Memory B cell (primary cell): ENCODE measurements around the gene GPS1.

ENCODE experiments used
- ATAC-seq: fragments of 150-1000 bp; cut with Tn5 transposase; 2 replicates; pipeline ENCODE4 v1.10.0; 2021; ENCODE audit warnings: low read depth, mild to moderate bottlenecking, moderate library complexity
- DNase-seq, 2 donors: peaks; one replicate each; pipeline ENCODE4 v3.0.0; 2022; ENCODE audit warnings: low spot score in 2 of 2
- H3K27ac Mint-ChIP-seq: one replicate; pipeline ENCODE4 v1.8.0; 2022; ENCODE audit warnings: mild to moderate bottlenecking, moderate library complexity, mixed read lengths
- H3K27me3 Mint-ChIP-seq: one replicate; pipeline ENCODE4 v1.8.0; 2022; ENCODE audit warnings: mixed read lengths
- H3K36me3 Mint-ChIP-seq: one replicate; pipeline ENCODE4 v1.8.0; 2022; ENCODE audit warnings: mild to moderate bottlenecking, mixed read lengths
- H3K4me1 Mint-ChIP-seq: one replicate; pipeline ENCODE4 v1.8.0; 2022; ENCODE audit warnings: mixed read lengths
- H3K4me3 Mint-ChIP-seq: one replicate; pipeline ENCODE4 v1.8.0; 2022; ENCODE audit warnings: mild to moderate bottlenecking, moderate library complexity, mixed read lengths
- H3K9me3 Mint-ChIP-seq: one replicate; pipeline ENCODE4 v1.8.0; 2022; ENCODE audit warnings: mixed read lengths

The GPS1 gene

DNA sequence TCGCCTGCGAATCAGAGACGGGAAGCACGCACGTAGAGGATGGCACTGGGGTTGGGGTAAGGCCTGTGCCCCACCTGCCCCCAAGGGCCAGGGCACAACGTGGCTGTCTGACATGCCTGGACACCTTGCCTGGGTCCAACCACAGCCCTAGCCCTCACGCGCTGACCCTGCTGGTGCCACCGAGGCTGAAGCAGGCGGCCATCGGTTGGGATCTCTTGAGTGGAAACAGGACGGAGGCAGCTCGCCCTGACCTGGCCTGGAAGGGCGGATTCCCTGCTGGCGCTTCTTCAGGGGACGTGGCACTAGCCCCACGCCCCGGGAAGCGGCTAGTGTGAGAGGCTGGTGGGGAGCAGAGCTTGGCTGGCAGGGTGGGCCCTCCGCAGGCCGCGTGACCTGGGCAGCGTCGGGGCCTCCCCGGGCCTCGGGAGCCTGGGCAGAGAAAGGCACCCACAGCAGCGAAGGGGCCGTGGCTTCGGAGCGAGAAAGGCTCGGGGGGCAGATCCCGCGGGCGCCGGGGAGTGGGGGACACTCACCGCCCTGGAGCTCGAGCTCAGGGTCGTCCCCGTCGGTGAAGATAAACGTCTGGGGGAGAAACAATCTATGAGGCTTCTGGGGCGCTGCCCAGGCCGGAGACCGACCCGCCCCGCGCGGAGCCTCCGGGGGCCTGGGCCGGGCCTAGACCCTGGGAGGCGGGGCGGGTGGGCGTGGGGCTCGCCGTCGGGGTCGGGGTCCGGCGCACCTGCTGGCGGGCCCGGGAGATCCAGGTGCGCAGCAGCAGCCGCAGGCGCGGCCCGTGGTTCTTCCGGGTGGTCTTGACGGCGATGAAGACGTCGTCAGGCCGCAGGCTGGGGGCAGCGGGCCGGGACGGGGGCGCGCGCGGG lies 697 bp upstream of the GPS1 start:
- H3K9me3 Mint-ChIP-seq = no peaks in the 10 kb centered on the region
- H3K27ac Mint-ChIP-seq = peak overlapping the region; percentile 86
- ATAC-seq = peak; percentile 12

DNA sequence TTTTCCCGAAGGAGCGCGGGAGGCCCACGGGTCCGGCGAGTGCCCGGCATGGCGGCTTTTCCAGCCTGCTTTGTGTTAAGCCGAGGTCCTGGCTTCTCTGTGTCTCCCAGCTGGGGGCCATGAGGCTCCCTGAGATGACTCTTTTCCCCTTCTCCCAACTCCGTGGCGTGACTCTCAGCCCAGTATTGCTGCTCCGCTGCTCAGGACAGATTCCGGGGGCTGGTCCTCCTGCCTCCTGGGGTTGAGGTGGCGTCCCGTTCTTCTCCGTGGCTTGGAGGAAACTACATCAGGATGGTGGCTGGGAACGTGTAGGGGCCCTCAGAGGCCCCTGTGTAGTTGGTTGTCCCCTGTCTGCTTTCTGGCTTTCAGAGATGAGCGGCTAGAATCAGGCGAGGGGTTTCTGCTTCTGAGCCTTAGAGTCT lies 951 bp downstream of the GPS1 start:
- ATAC-seq (no peak), DNase-seq (no peak)
- Mint-ChIP-seq H3K9me3 (no peaks in the 10 kb centered on the region), H3K4me3 (peak overlapping the region; percentile 66), H3K4me1 (peaks cover 8% of the 10 kb centered on the region), H3K36me3 (peaks cover 6% of the 10 kb centered on the region), H3K27ac (no peak overlapping the region), H3K27me3 (no peaks in the 10 kb centered on the region)

More for the DNA sequence above, 697 bp upstream of the GPS1 start:
- Mint-ChIP-seq H3K4me3 (peak overlapping the region; percentile 92), H3K27me3 (no peaks in the 10 kb centered on the region), H3K4me1 (peaks cover 8% of the 10 kb centered on the region), H3K36me3 (peaks cover 10% of the 10 kb centered on the region)
- no peak for DNase-seq

DNA sequence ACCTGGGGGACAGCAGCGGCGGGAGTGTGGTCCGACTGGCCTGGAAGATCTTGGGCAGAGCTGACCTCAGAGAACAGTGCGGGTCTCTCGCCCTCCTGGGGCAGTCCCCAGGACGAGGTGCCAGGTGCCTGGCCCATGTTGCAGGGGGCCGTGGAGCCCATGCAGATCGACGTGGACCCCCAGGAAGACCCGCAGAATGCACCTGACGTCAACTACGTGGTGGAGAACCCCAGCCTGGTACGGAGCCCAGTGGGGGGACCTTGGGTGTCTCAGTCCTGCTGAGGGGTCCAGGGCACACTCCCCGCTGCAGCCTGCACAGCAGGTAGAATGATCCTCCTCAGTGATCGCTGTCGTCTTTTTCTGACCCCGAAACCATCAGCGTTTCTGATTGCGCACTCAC lies 1.4 kb downstream of the GPS1 start:
- Mint-ChIP-seq H3K4me3 (peak overlapping the region; percentile 66), H3K27me3 (no peaks in the 10 kb centered on the region), H3K4me1 (peaks cover 8% of the 10 kb centered on the region), H3K27ac (no peak overlapping the region), H3K36me3 (peaks cover 5% of the 10 kb centered on the region), H3K9me3 (no peaks in the 10 kb centered on the region)
- ATAC-seq = no peak
- no peak for DNase-seq

- H3K9me3 Mint-ChIP-seq = no peaks in the 10 kb centered on the region
- H3K4me3 Mint-ChIP-seq = peak overlapping the region; percentile 66
- DNase-seq (no peak), ATAC-seq (no peak)
- H3K27ac Mint-ChIP-seq = no peak overlapping the region
- H3K36me3 Mint-ChIP-seq = peaks cover 3% of the 10 kb centered on the region
- peaks cover 8% of the 10 kb centered on the region for H3K4me1 Mint-ChIP-seq
- H3K27me3 Mint-ChIP-seq = no peaks in the 10 kb centered on the region
Observed at GRCh38 chr17:82053556-82054263, 2.0 kb downstream of the GPS1 start.

DNA sequence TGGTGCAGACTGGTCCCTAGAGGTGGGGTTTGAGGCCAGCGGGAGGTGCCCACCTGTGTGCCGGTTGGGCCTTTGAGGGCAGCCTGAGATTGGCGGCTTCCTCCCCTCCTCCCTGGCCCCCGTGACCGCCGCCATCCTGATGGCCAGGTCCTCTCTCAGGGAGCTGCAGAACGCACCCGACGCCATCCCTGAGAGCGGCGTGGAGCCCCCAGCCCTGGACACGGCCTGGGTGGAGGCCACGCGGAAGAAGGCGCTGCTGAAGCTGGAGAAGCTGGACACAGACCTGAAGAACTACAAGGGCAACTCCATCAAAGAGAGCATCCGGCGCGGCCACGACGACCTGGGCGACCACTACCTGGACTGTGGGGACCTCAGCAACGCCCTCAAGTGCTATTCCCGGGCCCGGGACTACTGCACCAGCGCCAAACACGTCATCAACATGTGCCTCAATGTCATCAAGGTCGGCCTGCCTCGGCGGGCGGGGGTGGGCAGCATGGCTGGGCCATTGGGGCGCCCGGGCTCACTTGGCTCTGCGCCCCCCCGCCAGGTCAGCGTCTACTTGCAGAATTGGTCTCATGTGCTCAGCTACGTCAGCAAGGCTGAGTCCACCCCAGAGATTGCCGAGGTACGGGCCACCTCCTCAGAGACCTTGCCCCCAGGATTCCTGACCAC lies 2.8 kb downstream of the GPS1 start:
- Mint-ChIP-seq H3K36me3 (peaks cover 3% of the 10 kb centered on the region), H3K27me3 (no peaks in the 10 kb centered on the region), H3K9me3 (no peaks in the 10 kb centered on the region), H3K4me3 (no peak overlapping the region), H3K27ac (no peak overlapping the region), H3K4me1 (peaks cover 8% of the 10 kb centered on the region)
- DNase-seq = no peak
- ATAC-seq = no peak

- no peak for DNase-seq
- Mint-ChIP-seq H3K4me1 (peaks cover 5% of the 10 kb centered on the region), H3K27ac (no peak overlapping the region), H3K36me3 (peaks cover 5% of the 10 kb centered on the region), H3K4me3 (no peak overlapping the region), H3K27me3 (no peaks in the 10 kb centered on the region), H3K9me3 (no peaks in the 10 kb centered on the region)
- ATAC-seq = no peak
Observed at GRCh38 chr17:82055023-82055964, 3.6 kb downstream of the GPS1 start.

DNA sequence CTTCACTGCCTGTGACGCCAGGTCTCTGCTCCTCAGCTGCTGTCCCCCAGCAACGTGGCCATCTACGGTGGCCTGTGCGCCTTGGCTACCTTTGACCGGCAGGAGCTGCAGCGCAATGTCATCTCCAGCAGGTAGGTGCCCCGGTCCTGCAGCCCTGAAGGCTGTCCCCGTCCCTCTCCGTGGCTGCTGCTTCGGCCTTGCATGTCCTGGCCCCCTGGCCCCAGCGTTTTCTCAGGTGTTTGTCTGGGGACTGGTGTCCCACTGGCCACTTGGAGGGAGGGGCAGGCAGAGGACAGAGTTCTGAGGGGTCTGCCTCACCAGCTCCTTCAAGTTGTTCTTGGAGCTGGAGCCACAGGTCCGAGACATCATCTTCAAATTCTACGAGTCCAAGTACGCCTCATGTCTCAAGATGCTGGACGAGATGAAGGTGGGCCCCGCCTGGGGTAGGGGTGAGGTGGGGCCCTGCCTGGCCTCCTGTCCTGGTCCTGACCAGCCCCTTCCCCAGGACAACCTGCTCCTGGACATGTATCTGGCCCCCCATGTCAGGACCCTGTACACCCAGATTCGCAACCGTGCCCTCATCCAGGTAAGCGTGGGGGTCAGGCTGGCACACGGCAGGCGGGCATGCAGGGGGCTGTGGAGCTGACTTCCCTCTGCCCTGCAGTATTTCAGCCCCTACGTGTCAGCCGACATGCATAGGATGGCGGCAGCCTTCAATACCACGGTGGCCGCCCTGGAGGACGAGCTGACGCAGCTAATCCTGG lies 4.4 kb downstream of the GPS1 start:
- ATAC-seq = no peak
- Mint-ChIP-seq H3K9me3 (no peaks in the 10 kb centered on the region), H3K27me3 (no peaks in the 10 kb centered on the region), H3K36me3 (peaks cover 5% of the 10 kb centered on the region), H3K4me1 (no peaks in the 10 kb centered on the region), H3K4me3 (no peak overlapping the region), H3K27ac (no peak overlapping the region)
- no peak for DNase-seq

DNA sequence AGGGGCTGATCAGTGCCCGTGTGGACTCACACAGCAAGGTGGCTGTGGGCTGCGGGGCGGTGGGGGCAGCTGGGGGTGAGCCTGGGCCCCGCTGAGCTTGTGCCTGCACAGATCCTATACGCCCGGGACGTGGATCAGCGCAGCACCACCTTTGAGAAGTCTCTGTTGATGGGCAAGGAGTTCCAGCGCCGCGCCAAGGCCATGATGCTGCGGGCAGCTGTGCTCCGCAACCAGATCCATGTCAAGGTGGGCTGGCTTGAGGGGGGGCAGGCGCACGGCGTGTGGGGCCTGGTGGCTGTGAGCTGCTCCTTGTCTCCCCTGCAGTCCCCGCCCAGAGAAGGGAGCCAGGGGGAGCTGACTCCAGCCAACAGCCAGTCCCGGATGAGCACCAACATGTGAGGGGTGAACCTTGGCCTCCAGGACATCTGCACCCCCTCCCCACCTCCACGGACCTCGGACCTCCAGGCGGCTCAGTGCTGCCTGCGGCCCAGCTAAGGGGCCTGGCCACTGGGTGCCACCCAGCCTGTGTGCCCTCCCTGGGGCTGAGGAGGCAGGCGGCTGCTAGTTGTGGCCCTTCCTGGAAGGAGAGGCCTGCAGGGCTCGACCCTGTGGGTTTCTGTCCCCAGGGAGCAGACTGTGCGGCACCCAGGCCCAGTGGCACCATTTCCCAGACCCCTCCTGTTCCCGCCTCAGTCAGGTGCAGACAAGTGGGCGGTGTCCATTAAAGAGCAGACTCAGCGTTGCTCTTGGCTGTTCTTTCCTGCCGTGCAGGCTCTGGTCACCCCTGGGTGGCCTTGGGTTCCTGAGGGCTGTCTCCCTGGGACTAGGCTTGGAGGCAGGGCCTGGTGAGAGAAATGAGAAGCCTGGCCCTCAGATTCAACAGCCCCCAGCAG lies 5.3 kb downstream of the GPS1 start:
- no peak overlapping the region for H3K27ac Mint-ChIP-seq
- no peak for ATAC-seq
- H3K9me3 Mint-ChIP-seq = no peaks in the 10 kb centered on the region
- no peak for DNase-seq
- H3K4me1 Mint-ChIP-seq = no peaks in the 10 kb centered on the region
- H3K27me3 Mint-ChIP-seq = no peaks in the 10 kb centered on the region
- H3K36me3 Mint-ChIP-seq = peaks cover 5% of the 10 kb centered on the region
- no peak overlapping the region for H3K4me3 Mint-ChIP-seq

DNA sequence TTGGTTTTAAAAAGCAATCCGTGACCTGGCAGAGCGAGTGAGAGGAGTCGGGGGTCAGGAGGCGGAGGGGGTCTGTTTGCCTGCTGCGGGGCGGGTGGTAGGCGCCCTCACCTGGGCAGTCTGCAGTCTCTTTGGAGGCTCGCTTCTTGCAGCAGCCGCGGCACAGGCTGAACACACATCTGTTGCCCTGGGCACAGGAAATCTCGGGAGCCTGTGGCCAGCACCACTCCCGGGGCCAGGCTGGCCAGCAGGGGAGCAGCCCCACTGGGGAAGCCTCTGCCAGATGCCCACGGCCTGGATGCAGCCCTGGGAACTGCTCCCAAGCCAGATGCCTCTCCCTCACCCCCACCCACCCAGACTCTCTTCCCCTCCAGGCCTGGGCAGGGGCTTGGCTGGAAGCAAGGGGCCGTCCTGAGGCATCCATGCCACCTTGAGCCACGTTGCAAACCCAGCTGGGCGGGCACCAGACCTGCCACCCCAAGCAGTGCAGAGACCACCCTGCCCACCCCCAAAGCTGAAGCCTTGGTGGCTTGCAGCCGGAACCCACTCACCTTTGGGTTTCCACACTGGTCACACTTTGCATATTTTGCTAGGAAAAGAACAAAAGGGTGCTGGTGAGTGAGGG lies 6.6 kb downstream of the GPS1 start:
- no peaks in the 10 kb centered on the region for H3K27me3 Mint-ChIP-seq

DNA sequence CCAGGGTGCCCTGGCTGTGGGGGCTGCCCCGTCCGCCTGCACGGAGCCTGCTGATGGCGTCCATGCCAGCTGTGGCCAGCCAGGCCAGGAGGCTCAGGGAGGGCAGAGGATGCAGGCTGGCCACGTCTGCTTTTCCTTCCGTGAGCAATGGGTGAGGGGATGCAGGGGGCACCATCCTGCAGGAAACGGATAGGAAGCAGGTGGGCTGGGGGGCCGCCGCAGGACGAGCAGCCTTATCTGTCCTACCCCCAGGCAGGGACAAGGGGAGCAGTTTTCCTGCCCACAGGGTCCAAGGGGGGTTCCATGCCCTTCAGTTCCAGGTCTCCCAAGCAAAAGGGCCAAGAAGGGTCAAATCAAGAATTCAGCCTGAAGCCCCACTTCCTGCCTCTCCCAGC lies 7.2 kb downstream of the GPS1 start:
- ATAC-seq = no peak
- no peak for DNase-seq
- H3K4me1 Mint-ChIP-seq = no peaks in the 10 kb centered on the region
- H3K4me3 Mint-ChIP-seq = no peak overlapping the region
- peaks cover 5% of the 10 kb centered on the region for H3K36me3 Mint-ChIP-seq
- no peaks in the 10 kb centered on the region for H3K9me3 Mint-ChIP-seq
- H3K27ac Mint-ChIP-seq = no peak overlapping the region
- no peaks in the 10 kb centered on the region for H3K27me3 Mint-ChIP-seq

More for the DNA sequence above, 6.6 kb downstream of the GPS1 start:
- Mint-ChIP-seq H3K27ac (no peak overlapping the region), H3K9me3 (no peaks in the 10 kb centered on the region), H3K4me3 (no peak overlapping the region), H3K4me1 (no peaks in the 10 kb centered on the region), H3K36me3 (peaks cover 5% of the 10 kb centered on the region)
- ATAC-seq = no peak
- DNase-seq = no peak

DNA sequence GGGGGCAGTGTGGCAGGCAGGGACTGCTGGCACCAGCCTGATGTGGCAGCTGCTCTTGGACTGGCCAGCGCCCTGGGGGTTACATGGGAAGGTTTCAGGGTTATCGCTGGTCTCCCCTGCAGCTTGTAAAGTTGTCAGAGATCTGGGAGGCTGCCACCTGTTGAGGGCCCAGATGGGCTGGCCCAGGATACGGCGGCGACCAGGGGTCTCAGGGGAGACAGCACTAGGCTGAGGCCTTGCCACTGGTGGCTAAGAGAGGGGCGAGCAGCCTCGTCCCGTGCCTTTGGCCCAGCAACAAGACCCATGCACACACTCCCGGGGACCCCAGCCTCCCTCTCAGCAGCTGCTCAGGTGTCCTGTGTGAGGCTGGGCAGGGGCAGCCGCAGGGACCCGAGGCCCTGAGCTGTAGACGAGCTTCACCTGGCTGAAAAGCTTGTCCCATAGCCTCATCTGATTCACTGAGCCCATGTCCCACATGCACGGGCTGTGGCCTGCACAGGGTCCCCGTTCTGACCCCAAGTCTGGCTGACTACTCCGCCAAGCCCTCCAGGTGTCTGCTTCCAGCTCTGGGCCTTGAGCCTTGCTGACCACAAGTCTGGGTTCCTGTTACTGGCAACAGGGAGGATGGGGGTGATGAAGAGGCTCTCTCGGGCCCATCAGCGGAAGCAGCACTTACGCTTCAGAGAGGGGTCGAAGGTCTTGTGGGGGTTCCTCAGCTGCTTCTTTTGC lies 7.7 kb downstream of the GPS1 start:
- ATAC-seq (no peak), DNase-seq (no peak)
- Mint-ChIP-seq H3K4me3 (no peak overlapping the region), H3K4me1 (no peaks in the 10 kb centered on the region), H3K27ac (no peak overlapping the region), H3K9me3 (no peaks in the 10 kb centered on the region), H3K27me3 (no peaks in the 10 kb centered on the region), H3K36me3 (peaks cover 5% of the 10 kb centered on the region)
